Hippocampal formation (tissue), 2 donors: ENCODE data around the gene ZNF783.
A peak's percentile ranks its signal among the peaks of the same experiment; 100 is the strongest.
"Not testable (repeated sequence)": the region's sequence is repeated elsewhere in the genome, so short reads cannot be mapped to it uniquely, and the experiment has no call there.

Experiments
- DNase-seq, 2 donors: peaks; one replicate each; lab custom pipeline; 2025; lab: John Stamatoyannopoulos, UW

The ZNF783 gene

DNA sequence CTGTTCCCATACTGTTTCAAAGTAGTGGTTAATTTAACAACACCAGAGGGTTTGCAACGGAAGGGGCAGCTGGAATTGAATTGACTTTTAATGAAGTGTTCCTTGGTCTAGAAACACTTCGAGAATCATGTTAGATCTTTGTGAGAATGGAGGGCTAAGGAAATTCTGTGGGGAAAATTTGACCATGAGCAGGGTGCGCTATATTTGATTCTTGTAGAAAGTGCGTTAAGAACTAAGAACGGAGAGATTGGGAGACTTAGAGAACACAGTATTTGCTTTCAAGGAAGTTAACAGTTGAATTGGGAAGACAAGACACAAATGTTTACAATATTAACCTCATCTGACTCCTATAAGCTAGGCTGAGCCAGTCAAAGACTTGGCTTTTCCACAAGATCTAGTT, 21.4 kb upstream of the ZNF783 start:
- no peak for DNase-seq

DNA sequence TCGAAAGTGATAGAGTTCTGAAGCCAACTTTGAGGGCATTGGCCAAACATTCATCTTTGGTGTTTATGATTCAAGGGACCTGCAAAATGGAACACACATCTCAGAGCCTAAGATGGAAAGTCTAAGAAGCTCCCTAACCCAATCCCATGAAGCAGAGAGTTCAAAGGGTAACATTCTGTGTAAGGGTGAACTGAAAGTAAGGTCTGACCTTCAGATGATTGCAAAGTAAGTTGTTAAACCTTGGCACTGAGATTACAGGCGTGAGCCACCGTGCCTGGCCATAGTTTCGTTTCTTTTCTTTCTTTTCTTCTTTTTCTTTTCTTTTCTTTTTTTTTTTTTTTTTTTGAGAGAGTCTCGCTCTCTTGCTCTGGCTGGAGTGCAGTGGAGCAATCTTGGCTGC, 20.3 kb upstream of the ZNF783 start:
- no peak for DNase-seq

DNA sequence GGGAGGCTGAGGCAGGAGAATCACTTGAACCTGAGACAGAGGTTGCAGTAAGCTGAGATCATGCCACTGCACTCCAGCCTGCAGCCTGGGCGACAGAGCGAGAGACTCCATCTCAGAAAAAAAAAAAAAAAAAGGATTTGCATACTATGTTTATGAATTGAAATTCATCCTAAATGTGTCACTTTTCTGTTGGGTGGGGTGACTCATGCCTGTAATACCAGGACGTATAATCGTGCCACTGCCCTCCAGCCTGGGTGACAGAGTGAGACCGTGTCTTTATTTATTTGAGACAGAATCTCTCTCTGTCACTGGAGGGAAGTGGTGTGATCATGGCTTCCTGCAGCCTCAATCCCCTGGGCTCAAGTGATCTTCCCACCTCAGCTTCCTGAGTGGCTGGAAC, 16.8 kb upstream of the ZNF783 start:
- DNase-seq: no peak

DNA sequence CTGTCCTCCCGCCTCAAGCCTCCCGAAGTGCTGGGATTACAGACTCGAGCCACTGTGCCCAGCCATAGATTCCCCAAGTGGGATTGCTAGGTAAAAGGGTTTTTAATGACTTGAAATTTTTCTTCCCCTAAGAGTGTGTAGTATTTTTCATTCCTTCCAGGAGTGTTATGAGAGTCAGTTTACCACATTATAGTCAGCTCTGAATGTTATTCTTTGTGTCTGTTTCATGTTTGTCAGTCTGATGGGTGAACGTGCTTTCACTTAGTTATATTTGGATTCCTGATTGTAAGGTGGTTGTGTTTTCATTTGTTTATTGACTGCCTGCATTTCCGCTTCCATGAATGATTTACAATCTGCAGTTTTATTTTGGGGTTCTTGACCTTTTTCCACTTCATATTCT, 16.3 kb upstream of the ZNF783 start:
- no peak for DNase-seq

DNA sequence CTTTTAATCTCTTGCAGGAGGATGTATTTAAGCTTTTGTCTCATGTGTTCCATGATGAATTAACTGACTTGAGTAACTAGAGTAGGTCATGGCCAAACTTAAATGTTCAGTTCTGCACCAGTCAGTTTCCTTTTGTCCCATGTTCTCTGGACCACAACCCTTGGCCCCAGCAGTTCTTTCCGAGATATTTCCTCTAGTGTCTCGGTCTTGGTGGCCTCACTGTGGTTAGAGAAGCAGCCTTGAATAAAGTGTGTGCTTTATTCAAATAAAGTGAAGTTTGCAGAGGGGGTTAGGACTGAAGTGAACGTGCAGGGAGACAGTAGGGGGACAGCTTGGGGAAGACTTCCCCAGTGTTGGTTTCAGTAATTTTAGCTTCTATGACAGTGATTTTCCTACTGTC, 13.2 kb upstream of the ZNF783 start:
- no peak for DNase-seq

DNA sequence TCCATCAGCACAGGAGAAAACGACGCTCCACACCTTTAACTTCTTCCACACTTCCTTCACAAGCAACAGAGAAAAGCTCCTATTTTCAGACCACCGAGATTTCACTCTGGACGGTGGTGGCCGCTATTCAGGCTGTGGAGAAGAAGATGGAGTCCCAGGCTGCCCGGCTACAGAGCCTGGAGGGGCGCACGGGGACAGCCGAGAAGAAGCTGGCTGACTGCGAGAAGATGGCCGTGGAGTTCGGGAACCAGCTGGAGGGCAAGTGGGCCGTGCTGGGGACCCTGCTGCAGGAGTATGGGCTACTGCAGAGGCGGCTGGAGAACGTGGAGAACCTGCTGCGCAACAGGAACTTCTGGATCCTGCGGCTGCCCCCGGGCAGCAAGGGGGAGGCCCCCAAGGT, 11.8 kb upstream of the ZNF783 start:
- DNase-seq: not testable (repeated sequence)

DNA sequence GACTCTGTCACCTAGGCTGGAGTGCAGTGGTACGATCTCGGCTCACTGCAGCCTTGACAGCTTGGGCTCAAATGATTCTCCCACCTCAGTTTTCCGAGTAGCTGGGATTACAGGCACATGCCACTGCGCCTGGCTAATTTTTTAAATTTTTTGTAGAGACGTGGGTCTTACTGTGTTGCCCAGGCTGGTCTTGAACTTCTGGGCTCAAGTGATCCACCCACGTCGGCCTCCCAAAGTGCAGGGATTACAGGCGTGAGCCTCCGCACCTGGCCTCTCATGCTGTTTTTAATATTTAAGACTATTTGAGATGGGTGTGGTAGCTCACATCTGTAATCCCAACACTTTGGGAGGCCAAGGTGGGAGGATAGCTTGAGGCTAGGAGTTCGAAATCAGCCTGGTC, 10.5 kb upstream of the ZNF783 start:
- not testable (repeated sequence) for DNase-seq

DNA sequence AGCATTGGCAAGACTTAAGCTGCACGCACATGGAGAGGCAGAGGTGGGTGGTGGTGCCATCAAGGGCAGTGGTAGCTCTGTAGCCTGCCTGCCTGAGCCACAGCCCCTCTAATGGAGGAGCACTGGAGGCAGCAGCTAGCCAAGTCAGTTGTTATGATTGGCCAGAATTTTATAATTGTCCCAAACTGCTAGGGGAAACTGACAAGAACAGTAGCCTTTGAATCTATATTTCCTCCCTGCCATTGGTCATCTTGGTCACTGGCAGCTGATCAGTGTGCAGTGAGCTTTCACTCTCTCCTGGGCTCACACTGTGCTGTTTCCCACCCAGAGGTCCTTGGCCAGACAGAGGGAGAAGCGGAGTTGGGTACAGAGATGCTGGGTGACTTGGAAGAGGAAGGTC, 9.6 kb upstream of the ZNF783 start:
- DNase-seq: no peak

DNA sequence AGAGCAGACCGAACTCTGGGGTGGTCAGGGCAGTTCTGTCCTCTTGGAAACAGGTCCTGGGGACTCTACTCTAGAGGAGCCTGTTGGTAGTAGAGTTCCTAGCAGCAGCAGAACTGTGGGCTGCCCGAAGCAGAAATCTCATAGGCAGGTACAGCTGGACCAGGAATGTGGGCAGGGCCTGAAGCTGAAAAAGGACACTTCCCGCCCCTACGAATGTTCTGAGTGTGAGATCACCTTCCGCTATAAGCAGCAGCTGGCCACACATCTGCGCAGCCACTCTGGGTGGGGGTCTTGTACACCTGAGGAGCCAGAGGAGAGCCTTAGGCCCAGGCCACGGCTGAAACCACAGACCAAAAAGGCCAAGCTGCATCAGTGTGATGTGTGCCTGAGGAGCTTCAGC, 8.3 kb upstream of the ZNF783 start:
- DNase-seq: no peak

DNA sequence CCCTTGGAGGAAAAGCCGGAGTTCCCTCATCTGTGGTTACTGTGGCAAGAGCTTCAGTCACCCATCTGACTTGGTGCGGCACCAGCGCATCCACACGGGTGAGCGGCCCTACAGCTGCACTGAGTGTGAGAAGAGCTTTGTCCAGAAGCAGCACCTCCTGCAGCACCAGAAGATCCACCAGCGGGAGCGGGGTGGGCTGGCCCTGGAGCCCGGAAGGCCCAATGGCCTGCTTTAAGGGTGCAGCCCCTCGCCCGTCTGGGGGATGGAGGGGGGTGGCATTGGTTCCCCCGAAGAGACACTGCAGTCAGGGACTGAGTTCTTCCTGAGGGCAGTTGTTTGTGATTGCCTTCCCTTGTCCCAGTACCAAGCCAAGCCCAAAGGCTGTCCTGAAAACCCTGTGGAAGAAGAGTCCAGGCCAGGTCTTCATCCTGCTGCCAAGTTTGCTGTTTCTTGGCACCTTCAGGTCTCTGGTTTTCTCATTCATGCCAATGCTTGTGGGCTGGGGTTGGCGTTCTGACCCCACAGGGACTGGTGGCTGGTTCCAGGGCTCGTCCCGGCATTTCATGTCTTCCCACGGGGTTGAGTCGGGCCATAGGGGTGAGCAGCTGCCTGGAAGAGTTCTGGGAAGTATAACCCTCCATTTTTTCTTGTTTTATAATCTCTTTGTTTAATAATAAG, 7.7 kb upstream of the ZNF783 start:
- DNase-seq: no peak

DNA sequence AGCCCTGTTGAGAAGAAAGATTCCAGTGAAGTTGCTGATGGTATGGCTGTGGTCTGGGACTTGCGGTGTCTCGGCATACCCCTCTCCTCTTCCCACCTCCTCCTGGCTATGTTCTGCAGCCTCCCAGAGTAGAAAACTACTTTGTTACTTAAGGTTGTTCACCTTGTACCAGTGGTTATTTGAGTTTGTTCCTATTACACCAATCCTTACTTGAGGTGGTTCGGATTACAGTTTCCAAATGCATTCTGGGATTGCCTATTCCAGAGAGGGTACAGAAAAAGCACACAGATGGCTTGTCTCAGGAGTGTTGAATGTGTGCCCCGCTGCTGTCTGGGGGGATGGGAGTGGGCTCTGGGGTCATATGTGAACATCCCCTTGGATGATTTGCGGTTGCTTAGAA, 6.8 kb upstream of the ZNF783 start:
- DNase-seq: no peak

DNA sequence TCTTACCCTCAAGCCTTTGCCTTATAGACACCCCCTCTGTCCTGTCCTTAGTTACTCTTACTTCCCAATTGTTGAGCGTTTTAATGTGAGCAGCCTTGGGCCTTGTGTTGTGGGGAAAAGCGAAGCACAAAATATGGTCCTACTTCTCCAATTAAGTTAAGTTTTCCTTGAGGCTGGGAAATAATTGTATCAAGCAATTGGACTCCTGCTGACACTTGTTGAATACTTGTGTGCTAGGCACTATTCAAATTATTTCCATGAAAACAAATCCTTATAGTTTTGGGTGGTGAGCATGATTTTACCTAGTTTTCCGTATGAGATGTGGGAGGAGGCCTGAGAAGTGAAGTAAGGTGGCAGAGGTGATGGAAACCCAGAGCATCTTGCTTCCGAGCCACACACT, 5.4 kb upstream of the ZNF783 start:
- no peak for DNase-seq

DNA sequence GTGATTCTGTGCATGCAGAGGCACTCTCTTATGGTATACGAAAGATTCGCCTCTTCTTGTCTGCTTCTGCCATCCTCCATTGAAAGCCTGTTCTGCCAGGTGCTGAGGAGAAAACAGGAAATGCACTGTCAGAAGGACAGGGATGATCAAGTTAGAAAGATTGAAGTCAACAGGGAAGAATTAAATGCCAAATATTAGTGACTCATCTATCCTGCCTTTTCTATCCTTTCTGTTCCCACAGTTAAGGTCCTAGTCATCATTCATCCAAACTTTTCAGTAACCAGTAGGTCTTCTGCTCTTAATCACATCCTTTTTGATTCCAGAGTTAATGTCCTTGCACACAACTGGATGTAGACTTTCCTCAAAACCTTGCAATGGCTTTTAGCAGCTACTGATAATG, 4.8 kb upstream of the ZNF783 start:
- DNase-seq: no peak

DNA sequence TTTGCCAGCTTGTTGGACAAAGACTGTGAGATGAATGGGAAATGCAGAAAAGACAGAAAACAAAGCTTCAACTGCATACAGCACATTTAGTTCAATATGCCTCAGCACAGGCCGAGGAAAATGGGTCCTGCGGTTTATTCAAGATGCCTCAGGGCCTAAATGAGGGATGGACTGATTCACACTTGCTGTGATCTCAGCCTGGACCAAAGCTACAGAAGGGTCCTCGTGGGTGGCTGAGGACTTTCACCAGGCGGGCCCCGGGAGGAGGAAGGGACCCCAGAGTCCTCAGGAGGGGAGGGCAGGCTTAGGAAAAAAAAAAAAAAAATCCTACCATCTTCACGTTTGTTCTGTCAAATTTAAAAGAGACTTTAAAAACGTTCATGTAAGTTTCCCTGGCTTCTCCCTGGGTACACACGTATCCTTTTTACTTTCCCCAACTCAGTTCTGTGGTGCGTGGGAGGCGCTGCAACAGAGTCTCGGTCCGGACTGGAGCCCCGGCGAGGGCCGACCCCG, 624 bp upstream of the ZNF783 start:
- DNase-seq: peak in 1 of 2 donors; percentile 15

DNA sequence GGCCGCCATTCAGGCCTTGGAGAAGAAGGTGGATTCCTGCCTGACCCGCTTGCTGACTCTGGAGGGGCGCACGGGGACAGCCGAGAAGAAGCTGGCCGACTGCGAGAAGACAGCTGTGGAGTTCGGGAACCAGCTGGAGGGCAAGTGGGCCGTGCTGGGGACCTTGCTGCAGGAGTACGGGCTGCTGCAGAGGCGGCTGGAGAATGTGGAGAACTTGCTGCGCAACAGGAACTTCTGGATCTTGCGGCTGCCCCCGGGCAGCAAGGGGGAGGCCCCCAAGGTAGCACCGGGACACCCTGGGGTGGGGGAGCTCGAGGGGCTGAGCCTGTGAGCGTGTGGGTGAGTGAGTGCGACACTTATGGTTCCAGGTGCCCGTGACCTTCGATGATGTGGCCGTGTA, 4.5 kb downstream of the ZNF783 start:
- DNase-seq: no peak

DNA sequence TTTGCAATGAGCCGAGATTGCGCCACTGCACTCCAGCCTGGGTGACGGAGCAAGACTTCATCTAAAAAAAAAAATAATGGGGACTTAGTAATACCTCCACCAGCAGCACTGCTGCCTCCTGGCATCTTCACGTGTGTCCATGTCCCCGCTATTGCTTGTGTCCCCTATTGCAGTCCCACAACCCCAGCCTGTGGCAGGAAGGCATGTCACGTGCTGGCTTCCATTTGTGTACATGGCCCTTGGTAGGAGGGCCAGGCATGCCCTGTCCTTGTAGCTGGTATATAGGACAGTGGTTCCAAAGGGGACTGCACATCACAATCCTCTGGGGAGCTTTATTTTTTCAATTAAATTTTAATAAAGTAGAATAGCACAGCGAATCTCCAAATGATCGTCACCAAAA, 5.7 kb downstream of the ZNF783 start:
- DNase-seq: no peak

DNA sequence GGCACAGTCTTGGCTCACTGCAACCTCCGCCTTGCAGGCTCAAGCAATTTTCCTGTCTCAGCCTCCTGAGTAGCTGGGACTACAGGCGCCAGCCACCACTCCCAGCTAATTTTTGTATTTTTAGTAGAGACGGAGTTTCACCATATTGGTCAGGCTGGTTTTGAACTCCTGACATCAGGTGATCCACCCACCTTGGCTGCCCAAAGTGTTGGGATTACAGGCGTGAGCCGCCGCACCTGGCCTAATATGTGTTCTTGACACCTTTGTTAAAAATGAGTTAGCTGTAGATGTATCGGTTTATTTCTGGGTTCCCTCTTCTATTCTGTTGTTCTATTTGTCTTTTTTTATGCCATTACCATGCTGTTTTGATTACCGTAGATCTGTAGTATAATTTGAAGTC, 12.4 kb downstream of the ZNF783 start:
- not testable (repeated sequence) for DNase-seq

DNA sequence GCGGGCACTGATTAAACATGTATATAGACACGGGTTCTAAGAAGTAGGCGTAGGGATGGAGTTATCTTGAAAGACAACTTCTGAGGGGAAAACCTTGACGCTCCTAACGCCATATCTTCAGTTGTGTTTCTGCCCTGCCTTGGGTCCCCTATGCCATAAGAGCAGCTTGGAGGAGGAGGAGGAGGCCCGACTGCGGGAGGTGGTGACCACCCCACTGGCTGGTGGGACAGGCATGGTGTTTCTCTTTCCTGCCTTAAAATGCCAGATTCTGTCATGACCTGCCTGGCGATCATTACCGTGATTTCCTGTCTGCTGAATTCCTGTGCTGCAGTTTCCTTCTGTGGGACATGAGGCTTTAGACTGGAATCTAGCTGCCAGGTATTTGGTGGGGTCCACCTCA, 15.9 kb downstream of the ZNF783 start:
- DNase-seq: no peak

DNA sequence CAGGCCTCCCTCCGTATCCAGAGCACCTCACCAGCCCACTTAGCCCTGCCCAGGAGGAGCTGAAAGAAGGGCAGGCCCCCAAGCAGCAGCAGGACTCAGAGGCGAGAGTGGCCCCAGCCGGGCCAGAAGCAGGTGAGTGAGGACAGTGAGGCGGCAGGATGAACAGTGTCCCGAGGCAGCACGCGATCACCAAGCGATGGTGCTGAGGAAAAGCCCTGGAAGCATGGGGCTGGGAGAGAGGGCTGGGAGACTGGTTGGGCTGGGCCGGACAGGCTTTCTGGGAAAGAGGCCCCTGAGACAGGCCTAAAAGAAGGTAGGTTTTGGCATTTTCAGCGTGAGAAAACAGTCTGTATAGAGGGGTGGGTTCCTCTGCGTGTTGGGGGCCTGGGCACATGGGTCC, 16.4 kb downstream of the ZNF783 start:
- no peak for DNase-seq

DNA sequence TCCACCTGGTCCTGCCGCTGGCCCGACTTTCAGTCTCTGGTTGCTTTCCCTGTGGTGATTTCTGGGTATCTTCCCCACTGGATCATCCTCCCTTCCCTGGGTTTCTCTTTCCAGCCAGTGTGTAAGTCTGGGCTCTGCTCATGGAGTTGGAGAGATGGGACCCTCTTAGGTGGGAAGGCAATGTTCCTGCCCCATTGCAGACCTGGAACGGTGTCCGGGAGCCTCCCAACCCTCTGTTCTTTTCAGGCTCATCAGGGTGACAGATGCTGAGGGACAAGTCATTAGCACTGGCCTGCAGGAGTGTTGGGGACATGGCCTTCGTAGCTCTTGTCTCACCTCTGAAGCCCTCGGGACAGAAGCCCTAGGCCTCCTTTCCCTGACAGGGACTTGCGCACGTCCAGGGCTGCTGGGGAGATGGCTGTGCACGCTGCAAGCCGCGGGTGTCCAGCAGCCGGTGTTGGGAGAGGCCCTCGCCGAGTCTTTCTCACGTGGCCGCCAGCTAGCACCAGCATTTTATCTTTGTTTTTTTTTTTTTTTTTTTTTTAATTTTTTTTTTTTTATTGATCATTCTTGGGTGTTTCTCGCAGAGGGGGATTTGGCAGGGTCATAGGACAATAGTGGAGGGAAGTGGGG, 17.2 kb downstream of the ZNF783 start:
- DNase-seq: no peak

DNA sequence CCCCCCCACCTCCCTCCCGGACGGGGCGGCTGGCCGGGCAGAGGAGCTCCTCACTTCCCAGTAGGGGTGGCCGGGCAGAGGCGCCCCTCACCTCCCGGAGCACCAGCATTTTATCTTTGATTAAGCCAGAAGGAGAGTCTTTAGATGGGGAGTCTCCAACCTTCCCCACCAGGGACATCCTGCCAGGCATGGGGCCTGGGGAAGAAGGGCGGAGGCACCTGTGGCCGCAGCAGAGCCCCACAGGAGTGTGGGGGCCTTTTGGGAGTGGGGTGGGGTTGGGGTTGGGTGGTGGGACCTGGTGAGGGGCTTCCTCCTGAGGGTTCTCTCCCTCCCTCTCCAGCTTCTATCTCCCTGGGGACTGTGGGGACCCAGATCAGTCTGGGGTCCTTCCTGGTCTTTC, 18.2 kb downstream of the ZNF783 start:
- DNase-seq: no peak

DNA sequence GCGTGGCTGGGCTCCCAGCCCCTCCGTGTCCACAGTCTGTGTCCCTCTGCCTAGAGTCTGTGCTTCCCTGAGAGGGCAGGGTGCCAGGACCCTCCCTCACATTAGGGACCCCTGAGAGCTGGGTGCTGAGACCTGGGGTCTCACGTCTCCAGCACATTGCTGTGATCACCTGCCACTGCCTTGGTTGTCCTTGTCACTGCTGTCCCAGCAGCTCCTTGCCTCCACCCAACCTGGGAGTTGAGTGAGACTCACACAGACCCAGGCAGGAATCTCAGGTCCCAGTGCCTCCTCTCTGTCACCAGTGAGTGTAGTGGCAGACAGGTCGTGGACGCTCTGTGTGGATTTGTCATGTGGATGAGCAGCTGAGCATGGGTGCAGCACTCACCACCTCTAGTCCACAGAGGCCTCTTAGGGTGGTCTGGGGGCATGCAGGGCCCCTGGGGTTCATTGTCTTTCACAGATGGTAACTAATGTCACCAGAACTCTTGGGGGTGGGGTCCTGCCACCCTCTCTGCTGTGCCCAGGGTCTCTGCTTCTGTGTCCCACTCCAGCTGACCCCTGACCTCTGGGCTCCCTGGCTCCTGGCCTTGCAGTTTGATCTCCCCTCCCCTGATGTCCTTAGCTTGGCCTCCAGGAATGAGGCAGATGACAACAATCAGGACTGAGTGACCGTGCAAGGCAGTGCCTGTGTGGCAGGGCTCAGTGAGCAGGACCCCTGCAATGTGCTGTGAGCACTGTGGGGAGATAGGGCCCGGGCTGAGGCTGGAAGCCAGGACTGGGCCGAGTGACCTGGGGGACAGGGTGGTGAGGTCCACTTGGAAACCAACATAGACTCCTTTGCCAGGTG, 18.9 kb downstream of the ZNF783 start:
- DNase-seq: no peak
